Measurements from ENCODE around the gene PHACTR1. TPM values are rescaled to one million over a fixed set of nuclear protein-coding genes. Genes with fewer than 3 reads are reported as not detected.

The PHACTR1 gene
- total RNA-seq, 1 donor from 2014 or later = 85.9 TPM

- TF ChIP-seq CTCF (IDR thresholded peaks at IDR 0.05; ENCODE audit: borderline replicate concordance) = no peak
- Histone ChIP-seq H3K4me3 (no peak overlapping the region), H3K4me1 (no peaks in the 10 kb centered on the region), H3K27ac (replicated peaks) (no peak overlapping the region), H3K36me3 (peaks cover 77% of the 10 kb centered on the region), H3K9me3 (replicated peaks) (peaks cover 17% of the 10 kb centered on the region), H3K27me3 (ENCODE audit: low read depth) (no peaks in the 10 kb centered on the region)
- intact Hi-C loops (cut with micrococcal nuclease) = no loop called here
- no peak for DNase-seq
Measured at GRCh38 chr6:13285705-13286104, 569.1 kb downstream of the PHACTR1 start.

- no peak for DNase-seq
- Histone ChIP-seq H3K9me3 (replicated peaks) (peaks cover 17% of the 10 kb centered on the region), H3K27ac (replicated peaks) (no peak overlapping the region), H3K27me3 (ENCODE audit: low read depth) (no peaks in the 10 kb centered on the region), H3K4me1 (no peaks in the 10 kb centered on the region), H3K36me3 (peaks cover 76% of the 10 kb centered on the region), H3K4me3 (no peak overlapping the region)
- no peak for TF ChIP-seq CTCF (IDR thresholded peaks at IDR 0.05; ENCODE audit: borderline replicate concordance)
- intact Hi-C loops (cut with micrococcal nuclease) = no loop called here
Measured at GRCh38 chr6:13286181-13286580, 569.6 kb downstream of the PHACTR1 start.

- H3K9me3 ChIP-seq (replicated peaks) = peaks cover 17% of the 10 kb centered on the region
- H3K27me3 ChIP-seq (ENCODE audit: low read depth) = no peaks in the 10 kb centered on the region
- no peaks in the 10 kb centered on the region for H3K4me1 ChIP-seq
- peaks cover 77% of the 10 kb centered on the region for H3K36me3 ChIP-seq
- no peak overlapping the region for H3K4me3 ChIP-seq
- no peak for TF ChIP-seq CTCF (IDR thresholded peaks at IDR 0.05; ENCODE audit: borderline replicate concordance)
- intact Hi-C loops (cut with micrococcal nuclease) = no loop called here
- no peak overlapping the region for H3K27ac ChIP-seq (replicated peaks)
- no peak for DNase-seq
Measured at GRCh38 chr6:13287104-13287503, 570.5 kb downstream of the PHACTR1 start.

GRCh38 chr6:13288481-13288880 is 571.9 kb downstream of the PHACTR1 start:
- H3K9me3 ChIP-seq (replicated peaks) = peaks cover 17% of the 10 kb centered on the region
- no peak overlapping the region for H3K27ac ChIP-seq (replicated peaks)
- peaks cover 85% of the 10 kb centered on the region for H3K36me3 ChIP-seq
- H3K27me3 ChIP-seq (ENCODE audit: low read depth) = no peaks in the 10 kb centered on the region
- no peak for TF ChIP-seq CTCF (IDR thresholded peaks at IDR 0.05; ENCODE audit: borderline replicate concordance)
- intact Hi-C loops (cut with micrococcal nuclease) = no loop called here
- no peak overlapping the region for H3K4me3 ChIP-seq
- DNase-seq = no peak
- H3K4me1 ChIP-seq = no peaks in the 10 kb centered on the region

- H3K36me3 ChIP-seq = peaks cover 85% of the 10 kb centered on the region
- no peaks in the 10 kb centered on the region for H3K4me1 ChIP-seq
- no peak overlapping the region for H3K4me3 ChIP-seq
- intact Hi-C loops (cut with micrococcal nuclease) = no loop called here
- no peaks in the 10 kb centered on the region for H3K27me3 ChIP-seq (ENCODE audit: low read depth)
- no peak for TF ChIP-seq CTCF (IDR thresholded peaks at IDR 0.05; ENCODE audit: borderline replicate concordance)
- DNase-seq = no peak
- no peak overlapping the region for H3K27ac ChIP-seq (replicated peaks)
- H3K9me3 ChIP-seq (replicated peaks) = peaks cover 17% of the 10 kb centered on the region
Measured at GRCh38 chr6:13288969-13289391, 572.4 kb downstream of the PHACTR1 start.

All from left ventricle myocardium inferior (tissue), 1 donor.